Heart right ventricle (tissue), 16 donors: ENCODE results near the gene CTAGE9. TPM values are rescaled to one million over a fixed set of nuclear protein-coding genes. Genes with fewer than 3 reads are reported as not detected.

Experiments
- ATAC-seq, 8 donors: fragments of 200-7000 bp; cut with Tn5 transposase; one replicate each; pipeline ENCODE4 v1.9.1; 2020; ENCODE audit warnings: mild to moderate bottlenecking in 8 of 8, moderate library complexity in 8 of 8, moderate number of reproducible peaks in 1 of 8
- DNase-seq, 2 donors: peaks; one replicate each; pipeline ENCODE4 v3.0.0-alpha.2; 2020
- H3K27ac ChIP-seq, 10 donors: fragments of 200-600 bp; sonication (generic) in 2 of 10; one replicate each; pipeline versions ENCODE4 v1.5.0 to v1.8.0; 2020 to 2022; ENCODE audit warnings: mild to moderate bottlenecking in 3 of 10
- H3K27me3 ChIP-seq, 7 donors: fragments of 200-600 bp; one replicate each; pipeline ENCODE4 v1.8.0; 2021 to 2022; ENCODE audit warnings: mild to moderate bottlenecking in 2 of 7
- H3K36me3 ChIP-seq, 9 donors: fragments of 200-600 bp; sonication (generic) in 1 of 9; one replicate each; pipeline versions ENCODE4 v1.5.0 to v1.8.0; 2020 to 2022; ENCODE audit warnings: mild to moderate bottlenecking in 2 of 9
- H3K4me1 ChIP-seq, 9 donors: fragments of 200-600 bp; sonication (generic) in 1 of 9; one replicate each; pipeline versions ENCODE4 v1.5.0 to v1.8.0; 2020 to 2022; ENCODE audit warnings: mild to moderate bottlenecking in 4 of 9
- H3K4me3 ChIP-seq, 10 donors: fragments of 200-600 bp; sonication (generic) in 2 of 10; one replicate each; pipeline versions ENCODE4 v1.5.0 to v1.8.0; 2020 to 2022; ENCODE audit warnings: mild to moderate bottlenecking in 7 of 10, moderate library complexity in 2 of 10
- H3K9me3 ChIP-seq, 11 donors: fragments of 200-600 bp in 10 of 11; sonication (generic) in 2 of 11; one replicate each; pipeline versions ENCODE4 v1.5.0 to v1.8.0; 2013 to 2022; ENCODE audit warnings: mild to moderate bottlenecking in 2 of 11, control low read depth in 1 of 11, moderate library complexity in 1 of 11
- CTCF ChIP-seq, 9 donors: fragments of 200-600 bp; sonication (generic) in 2 of 9; IDR thresholded peaks; one replicate each; pipeline versions ENCODE4 v1.5.0 to v1.8.0; 2021 to 2022; ENCODE audit warnings: antibody characterized with exemption in 9 of 9, mild to moderate bottlenecking in 5 of 9, moderate library complexity in 1 of 9
- WGBS, 2 donors: extraction: QIAGEN DNeasy Blood & Tissue Kit; methylation state at CpG; one replicate each; pipeline ENCODE4 v1.1.7; 2013; ENCODE audit warnings: inconsistent platforms in 1 of 2; 5-methylcytosine and 5-hydroxymethylcytosine counted together
- intact Hi-C, 10 donors: fragments of 100-400 bp; cut with DNase I; formaldehyde crosslinking; loops; one replicate each; pipeline versions ENCODE4 v1.11.1 to v1.14.2; 2022
- polyA plus RNA-seq, 2 donors: library from polyadenylated mRNA; stranded (reverse); fragments of 200-250 nt; gene quantifications; one replicate each; pipeline ENCODE4 v1.2.3, GENCODE V29; 2013
- total RNA-seq, 10 donors: library from RNA; stranded (reverse); fragmentation: NEBNext Ultra II Directional in 3 of 10; extraction: Animal tissue kit (Norgen Biotek cat#: 25700) in 3 of 10; gene quantifications; one replicate each; pipeline versions ENCODE4 v1.2.1 to v1.2.4, GENCODE V29; 2021 to 2023
- donor health status: Arrhythmogenic right ventricular cardiomyopathy.
- donor health status: ischemic (EF 13 %, LVEDD 7.1; RV severe dilation, severe dysfunction).
- donor health status: healthy with polysubstance abuse.
- donor health status: DM: no; HTN: yes; CAD: no.
- donor health status: DM: no; HTN: no; CAD: no.
- donor health status: ischemic (EF 25% LVEDD 6.9; RV normal size, moderate dysfunction).
- donor health status: ischemic (EF 25% LVEDD 5.7; RV mildly dilated, moderate dysfunction).
- donor health status: healthy.
- donor health status: DM: yes; HTN: yes; CAD: no.
- donor health status: Ischemic cardiomyopathy.
- donor health status: ischemic (EF 35%, LVEDD 5.7; RV mildly dilated, moderate dysfunction).
- donor health status: nonischemic (EF 11% LVEDD 7.7; RV severe dilation, severe dysfunction).
- donor health status: DM: yes; HTN: yes; CAD: no.
- donor health status: PGD.
- donor health status: ischemic (EF 29% LVEDD 5.4; RV normal size, mild dysfunction).
- donor health status: nonischemic (EF 23%, LVEDD 6.1; RV moderate dilation, normal function).

Gene CTAGE9
- total and polyA plus RNA-seq, 12 donors: not detected

GRCh38 chr6:131730264-131730663, 19.4 kb upstream of the CTAGE9 start:
- 82 to 90% methylated on average over 5 of the region's 5 CpGs for WGBS, 2 donors
- intact Hi-C loops: no loop called here
- TF ChIP-seq CTCF (IDR thresholded peaks at IDR 0.05): no peak
- Histone ChIP-seq H3K27ac (no peak overlapping the region), H3K27me3 (no peaks in the 10 kb centered on the region), H3K9me3 (peaks cover 0 to 13% (median 0%) of the 10 kb centered on the region in 11 donors), H3K4me3 (no peak overlapping the region), H3K4me1 (no peaks in the 10 kb centered on the region), H3K36me3 (no peaks in the 10 kb centered on the region)
- ATAC-seq (no peak), DNase-seq (no peak)

- no peaks in the 10 kb centered on the region for H3K36me3 ChIP-seq
- DNase-seq (no peak), ATAC-seq (no peak)
- no peak overlapping the region for H3K4me3 ChIP-seq
- H3K4me1 ChIP-seq: no peaks in the 10 kb centered on the region
- no peak overlapping the region for H3K27ac ChIP-seq
- TF ChIP-seq CTCF (IDR thresholded peaks at IDR 0.05): no peak
- WGBS, 2 donors: 73 to 76% methylated on average over 4 of the region's 4 CpGs
- H3K9me3 ChIP-seq: peaks cover 0 to 13% (median 0%) of the 10 kb centered on the region in 11 donors
- intact Hi-C loops: no loop called here
- no peaks in the 10 kb centered on the region for H3K27me3 ChIP-seq
These were observed 18.7 kb upstream of the CTAGE9 start for GRCh38 chr6:131729550-131729949.

GRCh38 chr6:131728296-131728939, 17.6 kb upstream of the CTAGE9 start:
- no peak overlapping the region for H3K4me3 ChIP-seq
- no peak overlapping the region for H3K27ac ChIP-seq
- ATAC-seq (no peak), DNase-seq (no peak)
- peaks cover 0 to 13% (median 0%) of the 10 kb centered on the region in 11 donors for H3K9me3 ChIP-seq
- H3K4me1 ChIP-seq: no peaks in the 10 kb centered on the region
- TF ChIP-seq CTCF (IDR thresholded peaks at IDR 0.05): no peak
- no peaks in the 10 kb centered on the region for H3K36me3 ChIP-seq
- no peaks in the 10 kb centered on the region for H3K27me3 ChIP-seq
- intact Hi-C loops: no loop called here
- 76 to 83% methylated on average over 3 of the region's 3 CpGs for WGBS, 2 donors

GRCh38 chr6:131727868-131728267, 17.1 kb upstream of the CTAGE9 start:
- intact Hi-C loops: no loop called here
- Histone ChIP-seq H3K27ac (no peak overlapping the region), H3K9me3 (peaks cover 0 to 13% (median 0%) of the 10 kb centered on the region in 11 donors), H3K4me3 (no peak overlapping the region), H3K27me3 (no peaks in the 10 kb centered on the region), H3K36me3 (no peaks in the 10 kb centered on the region), H3K4me1 (no peaks in the 10 kb centered on the region)
- ATAC-seq: no peak
- WGBS, 2 donors: 84% methylated on average over 4 of the region's 4 CpGs
- DNase-seq: no peak
- no peak for TF ChIP-seq CTCF (IDR thresholded peaks at IDR 0.05)
